ENCODE data around the gene VPS18. TPM values are rescaled to one million over a fixed set of nuclear protein-coding genes. Genes with fewer than 3 reads are reported as not detected.

The VPS18 gene
- total and polyA plus RNA-seq, 4 donors = 3.4 to 15.3 (median 10.3) TPM

DNA sequence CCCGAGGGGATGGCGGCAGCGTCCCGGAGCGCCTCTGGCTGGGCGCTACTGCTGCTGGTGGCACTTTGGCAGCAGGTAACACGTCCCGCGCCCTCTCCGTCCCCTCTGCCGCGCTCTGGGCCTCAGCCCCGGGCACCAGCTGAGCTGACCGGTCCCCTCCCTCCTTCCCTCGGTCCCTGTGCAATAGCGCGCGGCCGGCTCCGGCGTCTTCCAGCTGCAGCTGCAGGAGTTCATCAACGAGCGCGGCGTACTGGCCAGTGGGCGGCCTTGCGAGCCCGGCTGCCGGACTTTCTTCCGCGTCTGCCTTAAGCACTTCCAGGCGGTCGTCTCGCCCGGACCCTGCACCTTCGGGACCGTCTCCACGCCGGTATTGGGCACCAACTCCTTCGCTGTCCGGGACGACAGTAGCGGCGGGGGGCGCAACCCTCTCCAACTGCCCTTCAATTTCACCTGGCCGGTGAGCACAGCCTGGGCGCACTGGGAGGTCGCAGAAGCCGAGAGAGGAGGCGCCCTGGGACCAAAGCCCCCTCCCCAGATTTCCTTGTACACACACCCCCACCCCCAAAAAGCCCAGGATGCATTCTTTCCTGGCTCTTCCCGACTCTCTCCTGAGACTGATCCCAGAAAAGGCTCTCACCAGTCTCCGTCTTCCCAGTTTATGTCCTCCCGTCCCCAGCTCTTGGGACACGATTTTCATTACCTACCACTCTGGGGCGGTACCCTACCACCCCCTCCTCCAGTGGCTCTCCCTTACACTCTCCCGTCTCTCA, 35.6 kb downstream of the VPS18 start:
- peaks cover 32 to 72% (median 59%) of the 10 kb centered on the region in 4 donors for H3K4me1 ChIP-seq (ENCODE audit: control insufficient read depth in 4 of 4, insufficient read depth in 4 of 4, low read length in 3 of 4)
- H3K4me3 ChIP-seq (ENCODE audit: low read depth in 1 of 3, low read length in 3 of 3) = peak overlapping the region; percentile 16 to 56 (median 53)
- H3K27ac ChIP-seq (ENCODE audit: low read depth in 1 of 2, low read length in 2 of 2) = peak overlapping the region in 1 of 2 donors; percentile 34
- no peaks in the 10 kb centered on the region for H3K9me3 ChIP-seq (ENCODE audit: control insufficient read depth in 4 of 4, low read length in 3 of 4)
- no peak overlapping the region for H3K9ac ChIP-seq (ENCODE audit: low read depth in 1 of 2, low read length in 2 of 2)
- peaks cover 0 to 5% (median 1%) of the 10 kb centered on the region in 4 donors for H3K27me3 ChIP-seq (ENCODE audit: control insufficient read depth in 4 of 4, insufficient read depth in 4 of 4, low read length in 3 of 4)
- no peak for DNase-seq (ENCODE audit: low spot score)
- 3% methylated on average over 56 of the region's 56 CpGs for WGBS
- no peaks in the 10 kb centered on the region for H3K36me3 ChIP-seq (ENCODE audit: control insufficient read depth in 4 of 4, insufficient read depth in 3 of 4, low read depth in 1 of 4, low read length in 3 of 4)
- no peak for TF ChIP-seq HNF4G (IDR thresholded peaks at IDR 0.05)
- TF ChIP-seq FOXA2 (IDR thresholded peaks at IDR 0.05) = no peak
- no peak for TF ChIP-seq RAD21 (IDR thresholded peaks at IDR 0.05)
- TF ChIP-seq, protein P1, sequence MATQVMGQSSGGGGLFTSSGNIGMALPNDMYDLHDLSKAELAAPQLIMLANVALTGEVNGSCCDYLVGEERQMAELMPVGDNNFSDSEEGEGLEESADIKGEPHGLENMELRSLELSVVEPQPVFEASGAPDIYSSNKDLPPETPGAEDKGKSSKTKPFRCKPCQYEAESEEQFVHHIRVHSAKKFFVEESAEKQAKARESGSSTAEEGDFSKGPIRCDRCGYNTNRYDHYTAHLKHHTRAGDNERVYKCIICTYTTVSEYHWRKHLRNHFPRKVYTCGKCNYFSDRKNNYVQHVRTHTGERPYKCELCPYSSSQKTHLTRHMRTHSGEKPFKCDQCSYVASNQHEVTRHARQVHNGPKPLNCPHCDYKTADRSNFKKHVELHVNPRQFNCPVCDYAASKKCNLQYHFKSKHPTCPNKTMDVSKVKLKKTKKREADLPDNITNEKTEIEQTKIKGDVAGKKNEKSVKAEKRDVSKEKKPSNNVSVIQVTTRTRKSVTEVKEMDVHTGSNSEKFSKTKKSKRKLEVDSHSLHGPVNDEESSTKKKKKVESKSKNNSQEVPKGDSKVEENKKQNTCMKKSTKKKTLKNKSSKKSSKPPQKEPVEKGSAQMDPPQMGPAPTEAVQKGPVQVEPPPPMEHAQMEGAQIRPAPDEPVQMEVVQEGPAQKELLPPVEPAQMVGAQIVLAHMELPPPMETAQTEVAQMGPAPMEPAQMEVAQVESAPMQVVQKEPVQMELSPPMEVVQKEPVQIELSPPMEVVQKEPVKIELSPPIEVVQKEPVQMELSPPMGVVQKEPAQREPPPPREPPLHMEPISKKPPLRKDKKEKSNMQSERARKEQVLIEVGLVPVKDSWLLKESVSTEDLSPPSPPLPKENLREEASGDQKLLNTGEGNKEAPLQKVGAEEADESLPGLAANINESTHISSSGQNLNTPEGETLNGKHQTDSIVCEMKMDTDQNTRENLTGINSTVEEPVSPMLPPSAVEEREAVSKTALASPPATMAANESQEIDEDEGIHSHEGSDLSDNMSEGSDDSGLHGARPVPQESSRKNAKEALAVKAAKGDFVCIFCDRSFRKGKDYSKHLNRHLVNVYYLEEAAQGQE (IDR thresholded peaks at IDR 0.05) = no peak

GRCh38 chr15:40930430-40931299, 36.4 kb downstream of the VPS18 start:
- peak; percentile 62 for DNase-seq (ENCODE audit: low spot score)
- Histone ChIP-seq H3K4me3 (ENCODE audit: low read depth in 1 of 3, low read length in 3 of 3) (peak overlapping the region; percentile 16 to 53 (median 25)), H3K27me3 (ENCODE audit: control insufficient read depth in 4 of 4, insufficient read depth in 4 of 4, low read length in 3 of 4) (peaks cover 0 to 5% (median 1%) of the 10 kb centered on the region in 4 donors), H3K9me3 (ENCODE audit: control insufficient read depth in 4 of 4, low read length in 3 of 4) (no peaks in the 10 kb centered on the region), H3K4me1 (ENCODE audit: control insufficient read depth in 4 of 4, insufficient read depth in 4 of 4, low read length in 3 of 4) (peaks cover 29 to 77% (median 57%) of the 10 kb centered on the region in 4 donors), H3K9ac (ENCODE audit: low read depth in 1 of 2, low read length in 2 of 2) (peak overlapping the region in 1 of 2 donors; percentile 27), H3K36me3 (ENCODE audit: control insufficient read depth in 4 of 4, insufficient read depth in 3 of 4, low read depth in 1 of 4, low read length in 3 of 4) (no peaks in the 10 kb centered on the region), H3K27ac (ENCODE audit: low read depth in 1 of 2, low read length in 2 of 2) (peak overlapping the region in 1 of 2 donors; percentile 34)
- peak in 1 of 2 donors; percentile 54 for TF ChIP-seq RAD21 (IDR thresholded peaks at IDR 0.05)
- TF ChIP-seq, protein P2, sequence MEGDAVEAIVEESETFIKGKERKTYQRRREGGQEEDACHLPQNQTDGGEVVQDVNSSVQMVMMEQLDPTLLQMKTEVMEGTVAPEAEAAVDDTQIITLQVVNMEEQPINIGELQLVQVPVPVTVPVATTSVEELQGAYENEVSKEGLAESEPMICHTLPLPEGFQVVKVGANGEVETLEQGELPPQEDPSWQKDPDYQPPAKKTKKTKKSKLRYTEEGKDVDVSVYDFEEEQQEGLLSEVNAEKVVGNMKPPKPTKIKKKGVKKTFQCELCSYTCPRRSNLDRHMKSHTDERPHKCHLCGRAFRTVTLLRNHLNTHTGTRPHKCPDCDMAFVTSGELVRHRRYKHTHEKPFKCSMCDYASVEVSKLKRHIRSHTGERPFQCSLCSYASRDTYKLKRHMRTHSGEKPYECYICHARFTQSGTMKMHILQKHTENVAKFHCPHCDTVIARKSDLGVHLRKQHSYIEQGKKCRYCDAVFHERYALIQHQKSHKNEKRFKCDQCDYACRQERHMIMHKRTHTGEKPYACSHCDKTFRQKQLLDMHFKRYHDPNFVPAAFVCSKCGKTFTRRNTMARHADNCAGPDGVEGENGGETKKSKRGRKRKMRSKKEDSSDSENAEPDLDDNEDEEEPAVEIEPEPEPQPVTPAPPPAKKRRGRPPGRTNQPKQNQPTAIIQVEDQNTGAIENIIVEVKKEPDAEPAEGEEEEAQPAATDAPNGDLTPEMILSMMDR (IDR thresholded peaks at IDR 0.05; ENCODE audit: low read depth, low read length, missing input control) = peak; percentile 28
- TF ChIP-seq FOXA1 (IDR thresholded peaks at IDR 0.05) = no peak
- peak; percentile 53 for TF ChIP-seq NR2F2 (IDR thresholded peaks at IDR 0.05)
- no peak for TF ChIP-seq SP1 (IDR thresholded peaks at IDR 0.05)
- WGBS = 5% methylated on average over 46 of the region's 46 CpGs

All from liver (tissue), 9 donors.